Activated effector memory CD4-positive, alpha-beta T cell treated with Interleukin-2 at 50 U/mL for 16 hours (primary cell): ENCODE measurements around the gene CNOT10.
"Not testable (repeated sequence)": the region's sequence is repeated elsewhere in the genome, so short reads cannot be mapped to it uniquely, and the experiment has no call there.

Experiments used
- DNase-seq: peaks from one replicate; pipeline ENCODE4 v3.0.0-alpha.2; 2020

The CNOT10 gene

GRCh38 chr3:32778389-32778788 is 93.4 kb downstream of the CNOT10 start:
- no peak for DNase-seq

GRCh38 chr3:32780071-32780734 is 95.2 kb downstream of the CNOT10 start:
- DNase-seq = no peak

- DNase-seq = no peak
Measured at GRCh38 chr3:32780735-32781210, 95.8 kb downstream of the CNOT10 start.

GRCh38 chr3:32781211-32781968 is 96.4 kb downstream of the CNOT10 start:
- DNase-seq = peak; percentile 47

GRCh38 chr3:32781969-32782270 is 96.9 kb downstream of the CNOT10 start:
- DNase-seq = not testable (repeated sequence)

- DNase-seq = no peak
Measured at GRCh38 chr3:32782407-32782806, 97.4 kb downstream of the CNOT10 start.

GRCh38 chr3:32791833-32792232 is 106.8 kb downstream of the CNOT10 start:
- DNase-seq = no peak

- DNase-seq = no peak
Measured at GRCh38 chr3:32794487-32795308, 109.7 kb downstream of the CNOT10 start.

GRCh38 chr3:32796384-32796950 is 111.5 kb downstream of the CNOT10 start:
- not testable (repeated sequence) for DNase-seq

GRCh38 chr3:32797776-32798175 is 112.8 kb downstream of the CNOT10 start:
- DNase-seq = no peak

- not testable (repeated sequence) for DNase-seq
Measured at GRCh38 chr3:32801440-32801839, 116.5 kb downstream of the CNOT10 start.

- DNase-seq = no peak
Measured at GRCh38 chr3:32813180-32813579, 128.2 kb downstream of the CNOT10 start.

- DNase-seq = no peak
Measured at GRCh38 chr3:32814361-32814760, 129.4 kb downstream of the CNOT10 start.

GRCh38 chr3:32815841-32816438 is 131.0 kb downstream of the CNOT10 start:
- no peak for DNase-seq

GRCh38 chr3:32816439-32817256 is 131.7 kb downstream of the CNOT10 start:
- no peak for DNase-seq

- DNase-seq = no peak
Measured at GRCh38 chr3:32817257-32817557, 132.2 kb downstream of the CNOT10 start.

- no peak for DNase-seq
Measured at GRCh38 chr3:32817558-32818228, 132.7 kb downstream of the CNOT10 start, which contains the start of gene TRIM71. Gene TRIM71, plus strand, starts transcription at chr3:32817997. Its CDS starts 84 bp downstream, at chr3:32818081.

GRCh38 chr3:32818229-32818969 is 133.4 kb downstream of the CNOT10 start:
- no peak for DNase-seq

GRCh38 chr3:32818970-32819511 is 134.1 kb downstream of the CNOT10 start:
- DNase-seq = no peak
